H1 (cell line): ENCODE results near the gene TSR1. TPM values are rescaled to one million over a fixed set of nuclear protein-coding genes. Genes with fewer than 3 reads are reported as not detected.

Experiments used
- CTCF ChIA-PET: fragments of 300-600 bp; sonication (Branson Sonifier 250); formaldehyde crosslinking; loops from one replicate; lab custom pipeline; 2021; ENCODE audit not compliant: partially characterized antibody; lab: Charles Lee
- POLR2A ChIA-PET: fragments of 300-600 bp; sonication (Branson Sonifier 250); formaldehyde crosslinking; loops from one replicate; lab custom pipeline; 2021; ENCODE audit warnings: inconsistent platforms; ENCODE audit not compliant: partially characterized antibody; lab: Charles Lee
- DNase-seq, 2 experiments: peaks; one replicate each; pipeline versions ENCODE4 v3.0.0 to v3.0.0-alpha.2; 2010 to 2022; ENCODE audit warnings: low spot score in 2 of 2, low read depth in 1 of 2, mixed read lengths in 1 of 2
- FAIRE-seq: peaks from 2 replicates; lab custom pipeline; 2011; peaks lifted over from hg19 to GRCh38; lab: Jason Lieb, UNC
- H2AFZ ChIP-seq: 2 replicates; pipeline ENCODE4 v1.8.1; 2012; ENCODE audit warnings: low read length, inconsistent platforms
- H2AK5ac ChIP-seq: 2 replicates; pipeline ENCODE4 v1.6.1; 2013; ENCODE audit warnings: low read depth, low read length
- H2BK120ac ChIP-seq: replicated peaks from 2 replicates; pipeline ENCODE3; 2013; ENCODE audit warnings: low read depth, low read length, inconsistent platforms
- H2BK12ac ChIP-seq: 2 replicates; pipeline ENCODE4 v1.6.1; 2013; ENCODE audit warnings: low read depth, low read length
- H2BK15ac ChIP-seq: 2 replicates; pipeline ENCODE4 v1.6.1; 2013; ENCODE audit warnings: low read length
- H2BK20ac ChIP-seq: 2 replicates; pipeline ENCODE4 v1.6.1; 2013; ENCODE audit warnings: low read length
- H2BK5ac ChIP-seq: 2 replicates; pipeline ENCODE4 v1.6.1; 2013; ENCODE audit warnings: low read depth, low read length
- H3K14ac ChIP-seq: 2 replicates; pipeline ENCODE4 v1.6.1; 2013; ENCODE audit warnings: inconsistent platforms; ENCODE audit not compliant: insufficient read length
- H3K18ac ChIP-seq: 2 replicates; pipeline ENCODE4 v1.6.1; 2013; ENCODE audit warnings: low read length; ENCODE audit errors: extremely low read depth
- H3K23ac ChIP-seq: 2 replicates; pipeline ENCODE4 v1.6.1; 2013; ENCODE audit warnings: inconsistent platforms; ENCODE audit not compliant: insufficient read length
- H3K23me2 ChIP-seq: 2 replicates; pipeline ENCODE4 v1.6.1; 2013; ENCODE audit warnings: low read depth, low read length
- H3K27ac ChIP-seq: 2 replicates; pipeline ENCODE4 v1.6.1; 2011; ENCODE audit warnings: low read depth, low read length, inconsistent platforms
- H3K27me3 ChIP-seq, 4 experiments: replicated peaks in 1 of 4; 1 replicate in 1 of 4; 2 replicates in 3 of 4; pipeline versions ENCODE4 v1.6.1 to v1.8.1; 2011 to 2013; ENCODE audit warnings: low read length in 3 of 4, mild to moderate bottlenecking in 3 of 4, inconsistent platforms in 2 of 4, mixed read lengths in 2 of 4, moderate library complexity in 1 of 4; ENCODE audit not compliant: control insufficient read depth in 3 of 4, insufficient read depth in 3 of 4; ENCODE audit errors: extremely low read depth in 1 of 4
- H3K36me3 ChIP-seq, 4 experiments: 2 replicates each; pipeline versions ENCODE4 v1.6.1 to v1.8.1; 2011 to 2013; ENCODE audit warnings: mild to moderate bottlenecking in 4 of 4, low read length in 3 of 4, moderate library complexity in 2 of 4, control low read depth in 1 of 4, inconsistent platforms in 1 of 4; ENCODE audit not compliant: insufficient read depth in 4 of 4, control insufficient read depth in 2 of 4
- H3K4ac ChIP-seq: replicated peaks from 2 replicates; pipeline ENCODE3; 2013; ENCODE audit warnings: low read length, low read depth, mixed read lengths, inconsistent platforms; ENCODE audit not compliant: insufficient read length
- H3K4me1 ChIP-seq, 4 experiments: replicated peaks in 1 of 4; 1 replicate in 1 of 4; 2 replicates in 3 of 4; pipeline versions ENCODE4 v1.6.1 to v1.8.1; 2011 to 2013; ENCODE audit warnings: low read length in 3 of 4, inconsistent platforms in 2 of 4, mixed read lengths in 1 of 4; ENCODE audit not compliant: insufficient read depth in 4 of 4, control insufficient read depth in 3 of 4
- H3K4me2 ChIP-seq, 2 experiments: 2 replicates each; pipeline versions ENCODE4 v1.6.1 to v1.8.1; 2011 to 2013; ENCODE audit warnings: low read depth in 2 of 2, low read length in 2 of 2, control low read depth in 1 of 2, inconsistent platforms in 1 of 2, mild to moderate bottlenecking in 1 of 2; ENCODE audit not compliant: insufficient read depth in 1 of 2
- H3K4me3 ChIP-seq, 4 experiments: fragments of 200-600, 300-600 bp in 1 of 4; sonication (generic), shearing (Covaris generic), sonication (Bioruptor Twin) in 1 of 4; 2 replicates each; pipeline versions ENCODE4 v1.5.1 to v1.8.1; 2011 to 2016; ENCODE audit warnings: low read length in 4 of 4, low read depth in 3 of 4, control low read depth in 2 of 4, inconsistent platforms in 2 of 4, mild to moderate bottlenecking in 2 of 4, mixed read lengths in 1 of 4, moderate library complexity in 1 of 4; ENCODE audit not compliant: insufficient read depth in 2 of 4; ENCODE audit errors: extremely low read depth in 1 of 4
- H3K56ac ChIP-seq: replicated peaks from 2 replicates; pipeline ENCODE3; 2013; ENCODE audit warnings: low read depth, mild to moderate bottlenecking, mixed read lengths, low read length, inconsistent platforms; ENCODE audit not compliant: insufficient read length
- H3K79me1 ChIP-seq: 2 replicates; pipeline ENCODE4 v1.6.1; 2013; ENCODE audit warnings: low read depth, low read length, control low read depth
- H3K79me2 ChIP-seq, 2 experiments: 2 replicates each; pipeline versions ENCODE4 v1.6.1 to v1.8.1; 2012 to 2013; ENCODE audit warnings: low read length in 2 of 2, mild to moderate bottlenecking in 2 of 2, inconsistent platforms in 1 of 2; ENCODE audit not compliant: insufficient read depth in 2 of 2, control insufficient read depth in 1 of 2
- H3K9ac ChIP-seq, 4 experiments: replicated peaks in 1 of 4; 1 replicate in 1 of 4; 2 replicates in 3 of 4; pipeline versions ENCODE4 v1.6.1 to v1.8.1; 2011 to 2013; ENCODE audit warnings: low read depth in 3 of 4, low read length in 3 of 4, control low read depth in 2 of 4, mild to moderate bottlenecking in 2 of 4, moderate library complexity in 2 of 4, inconsistent platforms in 1 of 4; ENCODE audit errors: extremely low read depth in 1 of 4
- H3K9me3 ChIP-seq, 2 experiments: 2 replicates each; pipeline versions ENCODE4 v1.6.1 to v1.8.1; 2012 to 2013; ENCODE audit warnings: mild to moderate bottlenecking in 2 of 2, moderate library complexity in 2 of 2, control low read depth in 1 of 2, inconsistent platforms in 1 of 2, low read depth in 1 of 2, low read length in 1 of 2, mixed read lengths in 1 of 2; ENCODE audit not compliant: insufficient read depth in 2 of 2
- H4K20me1 ChIP-seq, 2 experiments: replicated peaks in 1 of 2; 2 replicates each; pipeline versions ENCODE3 to v1.8.1; 2011 to 2013; ENCODE audit warnings: inconsistent platforms in 2 of 2, low read length in 2 of 2, mild to moderate bottlenecking in 1 of 2; ENCODE audit not compliant: insufficient read depth in 2 of 2, control insufficient read depth in 1 of 2
- H4K5ac ChIP-seq: 2 replicates; pipeline ENCODE4 v1.6.1; 2013; ENCODE audit warnings: low read length, low read depth, mixed read lengths, inconsistent platforms; ENCODE audit not compliant: insufficient read length
- H4K8ac ChIP-seq: 2 replicates; pipeline ENCODE4 v1.8.0; 2013; ENCODE audit warnings: mild to moderate bottlenecking, moderate library complexity, low read length, inconsistent platforms; ENCODE audit not compliant: insufficient read depth; ENCODE audit errors: extremely low read depth
- H4K91ac ChIP-seq: replicated peaks from 2 replicates; pipeline ENCODE3; 2013; ENCODE audit warnings: low read length, mixed read lengths, inconsistent platforms; ENCODE audit not compliant: insufficient read length
- BACH1 ChIP-seq: IDR thresholded peaks from 2 replicates; pipeline ENCODE4 v1.6.1; 2012; ENCODE audit warnings: low read length, improper control_type of control experiment
- CEBPB ChIP-seq: IDR thresholded peaks from 2 replicates; pipeline ENCODE4 v1.6.1; 2012; ENCODE audit warnings: low read depth, low read length
- CHD1 ChIP-seq: IDR thresholded peaks from 2 replicates; pipeline ENCODE4 v1.6.1; 2012; ENCODE audit warnings: low read depth, low read length, improper control_type of control experiment
- EGR1 ChIP-seq: IDR thresholded peaks from 2 replicates; pipeline ENCODE4 v1.6.1; 2011; ENCODE audit warnings: low read depth, low read length, borderline replicate concordance
- MAX ChIP-seq: IDR thresholded peaks from 2 replicates; pipeline ENCODE4 v1.6.1; 2012; ENCODE audit warnings: inconsistent platforms
- RAD21 ChIP-seq, 2 experiments: IDR thresholded peaks in 1 of 2; conservative IDR thresholded peaks in 1 of 2; 2 replicates each; pipeline ENCODE4 v1.6.1; 2011; ENCODE audit warnings: low read depth in 2 of 2, low read length in 2 of 2, improper control_type of control experiment in 1 of 2, inconsistent platforms in 1 of 2, mild to moderate bottlenecking in 1 of 2, moderate library complexity in 1 of 2
- RNF2 ChIP-seq: fragments of 200-900, 300-1000 bp; sonication (generic); IDR thresholded peaks from 2 replicates; pipeline ENCODE4 v1.7.1; 2016; ENCODE audit warnings: borderline replicate concordance, low read depth, mild to moderate bottlenecking, antibody characterized with exemption, low read length; ENCODE audit not compliant: poor library complexity, severe bottlenecking; ENCODE audit errors: missing control alignments
- SAP30 ChIP-seq: fragments of 300-600 bp; sonication (generic); IDR thresholded peaks from 2 replicates; pipeline ENCODE4 v1.7.1; 2012; ENCODE audit warnings: low read length, moderate library complexity, mild to moderate bottlenecking, inconsistent platforms; ENCODE audit not compliant: insufficient read depth, insufficient replicate concordance
- TAF7 ChIP-seq: optimal IDR thresholded peaks from 2 replicates; pipeline ENCODE3; 2011; ENCODE audit warnings: low read depth, mild to moderate bottlenecking, inconsistent platforms, low read length, moderate library complexity, borderline replicate concordance
- TCF12 ChIP-seq: IDR thresholded peaks from 2 replicates; pipeline ENCODE4 v1.6.1; 2011; ENCODE audit warnings: low read depth, mild to moderate bottlenecking, low read length
- WGBS, 2 experiments: shearing (Covaris generic) in 1 of 2; methylation state at CpG; one replicate each; pipeline versions ENCODE4 v1.1.6 to v1.1.7; 2013 to 2015; ENCODE audit warnings: low lambda C conversion rate in 2 of 2, mixed read lengths in 2 of 2, inconsistent platforms in 1 of 2, low coverage in 1 of 2, missing lambda C conversion rate in 1 of 2; ENCODE audit not compliant: insufficient replicate concordance in 2 of 2, insufficient coverage in 1 of 2, insufficient read length in 1 of 2; ENCODE audit errors: extremely low coverage in 1 of 2, missing lambda C conversion rate in 1 of 2; 5-methylcytosine and 5-hydroxymethylcytosine counted together
- polyA plus RNA-seq, 7 experiments: library from polyadenylated mRNA; depleted of rRNA in 3 of 7; stranded (reverse) in 5 of 7; unstranded in 2 of 7; fragments of >200 nt in 5 of 7; fragments of 200-250 nt in 2 of 7; gene quantifications; 1 replicate in 5 of 7; 2 replicates in 1 of 7; 4 replicates in 1 of 7; pipeline versions ENCODE4 v1.2.1 to v1.2.3, GENCODE V29; 2011 to 2013; ENCODE audit warnings: missing spikeins in 2 of 7, mixed read lengths in 2 of 7
- total RNA-seq: library from RNA; stranded (reverse); fragmentation: NEBNext Ultra II Directional; extraction: Animal tissue kit (Norgen Biotek cat#: 25700); gene quantifications from 2 replicates; pipeline ENCODE4 v1.2.1, GENCODE V29; 2021
- TF ChIP-seq, protein P1 (sequence below): IDR thresholded peaks from 2 replicates; pipeline ENCODE4 v1.6.1; 2012; ENCODE audit warnings: inconsistent platforms

TSR1 gene
- total and polyA plus RNA-seq, 2 of the 8 experiments (the other 6 are each of a cell fraction or from before 2014, with no cell fraction given) = 14.5 to 69.7 TPM

DNA sequence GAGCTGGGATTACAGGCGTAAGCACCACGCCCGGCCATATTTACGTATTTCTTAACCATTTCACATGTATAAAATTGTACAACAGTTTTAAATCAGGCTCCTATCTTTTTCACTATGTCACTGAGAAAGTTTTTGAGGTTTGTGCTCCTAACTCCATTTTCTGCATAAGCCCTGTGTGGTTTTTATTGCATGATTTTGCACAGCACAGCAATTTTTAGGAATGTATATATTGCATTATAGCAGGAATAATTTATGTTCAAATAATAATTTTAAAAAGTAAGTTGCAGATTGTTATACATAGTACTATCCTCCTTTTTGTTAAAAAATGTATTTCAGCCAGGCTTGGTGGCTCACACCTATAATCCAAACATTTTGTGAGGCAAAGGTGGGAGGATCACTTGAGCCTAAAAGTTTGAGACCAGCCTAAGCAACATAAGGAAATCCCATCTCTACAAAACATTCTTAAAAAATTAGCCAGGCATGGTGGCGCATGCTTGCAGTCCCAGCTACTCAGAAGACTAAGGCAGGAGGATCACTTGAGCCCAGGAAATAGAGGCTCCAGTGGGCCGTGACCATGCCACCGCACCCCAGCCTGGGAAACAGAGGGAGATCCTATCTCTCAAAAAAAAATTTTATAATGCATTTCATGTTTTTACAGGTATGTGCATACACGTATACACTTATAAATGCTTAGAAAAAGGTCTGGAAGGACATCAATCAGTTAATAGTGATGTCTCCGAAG, 58.7 kb downstream of the TSR1 start:
- H3K4me2 ChIP-seq = no peak overlapping the region
- H2BK12ac ChIP-seq = no peak overlapping the region
- DNase-seq (no peak), FAIRE-seq (no peak)
- H2BK20ac ChIP-seq = no peak overlapping the region
- H3K79me2 ChIP-seq = no peaks in the 10 kb centered on the region
- H4K20me1 ChIP-seq = peaks cover 1 to 4% of the 10 kb centered on the region in 2 experiments
- H4K5ac ChIP-seq = no peak overlapping the region
- H2AK5ac ChIP-seq = no peak overlapping the region
- H2BK120ac ChIP-seq = no peak overlapping the region
- H3K9me3 ChIP-seq = no peaks in the 10 kb centered on the region
- H3K4me1 ChIP-seq = no peaks in the 10 kb centered on the region
- 92% methylated on average over 9 of the region's 9 CpGs; no CpG with 5 or more reads in 1 of the 2 experiments for WGBS, 2 experiments
- no peak overlapping the region for H2BK5ac ChIP-seq
- H2BK15ac ChIP-seq = no peak overlapping the region
- no peaks in the 10 kb centered on the region for H3K23me2 ChIP-seq
- H4K8ac ChIP-seq = no peak overlapping the region
- no peak overlapping the region for H3K23ac ChIP-seq
- H4K91ac ChIP-seq = no peak overlapping the region
- no peak overlapping the region for H3K14ac ChIP-seq
- H2AFZ ChIP-seq = no peak overlapping the region
- ChIA-PET CTCF (interaction anchor here (0.6 kb wide), 1 partner anchor 35 kb away, joined by 3 read pairs; no protein-coding TSS in a partner anchor), POLR2A (no interaction called here)
- no peak overlapping the region for H3K56ac ChIP-seq
- H3K4me3 ChIP-seq = no peak overlapping the region
- peaks cover 0 to 26% (median 18%) of the 10 kb centered on the region in 4 experiments; a peak in 6 of 8 replicates for H3K36me3 ChIP-seq
- no peak overlapping the region for H3K4ac ChIP-seq
- no peak overlapping the region for H3K9ac ChIP-seq
- no peak overlapping the region for H3K27ac ChIP-seq
- H3K27me3 ChIP-seq = no peaks in the 10 kb centered on the region
- no peak overlapping the region for H3K18ac ChIP-seq
- no peaks in the 10 kb centered on the region for H3K79me1 ChIP-seq
- no peak for TF ChIP-seq CHD1
- TF ChIP-seq TCF12 = no peak
- no peak for TF ChIP-seq BACH1
- TF ChIP-seq, protein P1, sequence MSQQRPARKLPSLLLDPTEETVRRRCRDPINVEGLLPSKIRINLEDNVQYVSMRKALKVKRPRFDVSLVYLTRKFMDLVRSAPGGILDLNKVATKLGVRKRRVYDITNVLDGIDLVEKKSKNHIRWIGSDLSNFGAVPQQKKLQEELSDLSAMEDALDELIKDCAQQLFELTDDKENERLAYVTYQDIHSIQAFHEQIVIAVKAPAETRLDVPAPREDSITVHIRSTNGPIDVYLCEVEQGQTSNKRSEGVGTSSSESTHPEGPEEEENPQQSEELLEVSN = no peak
- TF ChIP-seq SAP30 = no peak
- no peak for TF ChIP-seq MAX
- TF ChIP-seq RNF2 = no peak
- TF ChIP-seq EGR1 = no peak
- no peak for TF ChIP-seq CEBPB
- TF ChIP-seq TAF7 = no peak
- no peak for TF ChIP-seq RAD21 (IDR thresholded peaks at IDR 0.05 in 1 of 2, conservative IDR thresholded peaks at IDR 0.05 in 1 of 2; ENCODE audit: low read depth in 2 of 2, low read length in 2 of 2)
